HS-27A (cell line): ENCODE measurements around the gene PPP1R15B.
"Not testable (repeated sequence)": the region's sequence is repeated elsewhere in the genome, so short reads cannot be mapped to it uniquely, and the experiment has no call there.

Experiments used
- DNase-seq: peaks from one replicate; pipeline ENCODE4 v3.0.0-alpha.2; 2012; ENCODE audit warnings: low read depth, missing footprints

The PPP1R15B gene

DNA sequence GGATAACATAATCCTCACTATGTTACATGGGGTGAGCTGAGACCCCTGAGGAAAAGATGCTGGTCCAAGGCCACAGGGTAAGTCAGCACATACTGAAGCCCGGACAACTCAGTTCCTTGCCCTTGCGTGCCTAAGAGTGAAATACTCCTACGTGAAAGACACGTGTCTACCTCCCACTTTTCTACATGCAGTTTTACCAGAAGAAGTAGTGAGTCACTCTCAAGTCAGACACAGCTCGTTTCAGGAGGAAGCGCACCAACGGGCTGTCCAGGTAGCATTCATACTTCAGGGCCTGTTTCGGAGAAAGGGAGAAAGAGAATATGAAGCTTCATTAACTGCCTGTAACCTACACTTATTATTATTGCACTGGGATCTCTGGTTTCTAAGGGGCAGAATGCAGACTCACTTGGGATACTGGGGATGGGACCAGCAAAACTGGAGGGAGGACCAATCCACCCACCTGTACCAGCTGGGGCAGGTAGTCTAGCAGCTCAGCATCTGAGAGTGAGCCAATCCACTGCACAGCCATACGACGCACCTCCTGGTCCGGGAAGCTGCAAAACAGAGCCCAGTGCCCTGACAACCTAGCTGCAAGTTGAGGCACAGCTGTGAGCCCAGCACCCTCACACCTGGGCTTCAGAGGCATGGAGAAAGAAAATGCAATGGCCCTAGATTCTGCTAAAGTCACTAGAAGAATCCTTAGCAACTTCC lies 32.4 kb upstream of the PPP1R15B start:
- DNase-seq, result no peak

DNA sequence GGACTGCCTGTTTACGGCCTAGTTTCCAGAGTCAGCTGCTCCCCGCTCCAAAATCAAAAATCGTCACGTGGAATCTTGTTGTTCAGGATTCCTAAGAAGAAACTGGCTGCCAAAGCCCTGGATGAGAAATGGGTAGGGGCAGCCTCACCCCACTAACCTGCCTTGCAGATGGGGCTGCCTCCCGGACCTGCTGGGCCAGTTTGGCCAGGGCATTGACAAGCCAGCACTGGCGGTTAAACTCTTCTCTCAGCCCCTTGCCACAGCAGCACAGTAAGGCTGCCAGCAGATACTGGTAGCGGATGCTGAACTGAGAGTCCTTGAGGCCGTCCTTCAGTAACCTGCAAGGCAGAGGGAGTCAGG lies 31.6 kb upstream of the PPP1R15B start:
- no peak for DNase-seq

GRCh38 chr1:204442376-204443259 lies 31.0 kb upstream of the PPP1R15B start:
- no peak for DNase-seq

GRCh38 chr1:204441558-204441957 lies 29.9 kb upstream of the PPP1R15B start:
- DNase-seq, result no peak

DNA sequence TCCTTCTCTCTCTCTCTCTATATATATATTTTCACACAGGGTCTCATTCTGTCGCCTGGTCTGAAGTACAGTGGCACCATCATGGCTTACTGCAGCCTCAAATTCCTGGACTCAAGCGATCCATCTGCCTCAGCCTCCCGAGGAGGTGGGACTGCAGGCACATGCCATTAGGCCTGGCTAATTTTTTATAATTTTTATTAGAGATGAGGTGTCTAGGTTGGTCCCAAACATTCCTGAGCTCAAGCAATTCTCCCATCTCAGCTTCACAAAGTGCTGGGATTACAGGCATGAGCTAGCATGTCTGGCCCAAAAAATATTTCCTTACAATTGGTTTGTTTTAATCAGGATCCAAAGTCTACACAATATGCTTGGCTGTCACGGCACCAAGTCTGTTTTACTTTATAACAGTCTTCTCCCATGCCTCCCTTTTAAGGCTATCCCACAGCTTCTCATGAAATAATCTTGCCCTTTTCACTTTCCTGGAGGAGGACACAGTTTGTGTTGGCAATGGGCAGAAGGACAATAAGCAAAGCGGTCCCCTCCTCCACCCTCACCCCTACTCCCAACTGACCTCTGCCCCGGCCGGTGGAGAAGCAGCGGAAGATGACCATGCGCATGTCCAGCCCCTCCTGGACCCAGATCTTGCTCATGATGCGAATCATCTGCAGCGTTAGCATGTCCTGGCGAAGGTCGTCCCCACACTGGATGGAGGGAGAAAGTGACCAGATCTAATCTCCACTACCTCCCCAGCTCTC lies 28.2 kb upstream of the PPP1R15B start:
- no peak for DNase-seq

GRCh38 chr1:204438628-204439027 lies 27.0 kb upstream of the PPP1R15B start:
- DNase-seq, result peak; percentile 89

DNA sequence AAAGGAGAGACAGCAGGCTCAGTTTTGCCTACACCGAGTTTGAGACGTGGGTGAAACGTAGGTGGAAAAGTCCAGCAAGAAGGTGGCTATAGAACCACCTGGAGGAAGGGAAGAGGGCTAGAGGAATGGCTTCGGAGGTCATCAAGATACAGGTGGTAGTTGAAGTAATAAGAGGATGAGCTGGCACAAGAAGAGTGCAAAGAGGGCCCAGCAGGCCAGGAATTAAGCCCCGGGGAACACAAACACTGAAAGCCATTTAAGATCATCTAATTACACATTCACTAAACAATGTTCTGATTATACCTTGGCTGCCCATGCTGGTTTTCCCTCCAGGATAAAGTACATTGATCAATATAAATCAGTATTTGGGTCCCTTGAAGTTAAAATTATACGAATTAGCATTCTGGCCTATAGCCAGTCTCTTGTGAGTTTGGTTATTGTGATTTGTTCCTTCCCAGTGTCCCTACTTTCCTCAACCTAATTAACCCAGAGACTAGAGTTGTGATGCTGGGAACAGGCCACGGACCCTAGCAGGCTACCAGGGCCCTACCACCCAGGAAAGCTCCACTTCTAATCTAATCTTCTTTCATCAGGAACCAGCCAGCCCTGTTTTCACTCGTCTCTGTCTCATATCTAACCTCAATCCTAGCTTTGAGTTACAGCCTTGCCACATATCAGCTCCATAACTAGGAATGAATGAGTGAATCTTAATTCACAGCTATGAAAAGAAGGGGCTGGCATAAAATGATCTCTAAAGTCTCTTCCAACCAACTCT lies 26.4 kb upstream of the PPP1R15B start:
- no peak for DNase-seq

GRCh38 chr1:204435872-204436271 lies 24.3 kb upstream of the PPP1R15B start:
- DNase-seq, result no peak

DNA sequence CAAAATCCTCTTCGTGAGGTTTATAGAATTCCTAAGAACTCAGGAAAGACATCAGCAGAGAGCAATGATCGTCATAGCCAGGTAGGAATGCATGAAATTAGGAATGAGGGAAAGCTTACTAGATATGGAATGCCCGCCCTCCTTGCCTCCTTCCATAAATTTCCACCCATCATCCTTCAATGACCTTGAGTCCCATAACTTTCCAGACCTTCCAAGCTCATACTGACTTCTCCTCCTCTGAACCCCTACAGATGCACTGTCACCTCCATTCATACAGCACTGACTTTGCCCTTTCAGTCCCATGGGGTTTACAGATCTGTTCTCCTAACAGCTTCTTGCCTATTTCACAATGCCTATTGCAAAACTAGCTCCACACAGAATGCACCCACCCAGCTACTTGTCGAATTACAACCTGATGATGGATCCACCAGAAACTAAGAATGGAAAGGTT lies 23.8 kb upstream of the PPP1R15B start:
- no peak for DNase-seq

DNA sequence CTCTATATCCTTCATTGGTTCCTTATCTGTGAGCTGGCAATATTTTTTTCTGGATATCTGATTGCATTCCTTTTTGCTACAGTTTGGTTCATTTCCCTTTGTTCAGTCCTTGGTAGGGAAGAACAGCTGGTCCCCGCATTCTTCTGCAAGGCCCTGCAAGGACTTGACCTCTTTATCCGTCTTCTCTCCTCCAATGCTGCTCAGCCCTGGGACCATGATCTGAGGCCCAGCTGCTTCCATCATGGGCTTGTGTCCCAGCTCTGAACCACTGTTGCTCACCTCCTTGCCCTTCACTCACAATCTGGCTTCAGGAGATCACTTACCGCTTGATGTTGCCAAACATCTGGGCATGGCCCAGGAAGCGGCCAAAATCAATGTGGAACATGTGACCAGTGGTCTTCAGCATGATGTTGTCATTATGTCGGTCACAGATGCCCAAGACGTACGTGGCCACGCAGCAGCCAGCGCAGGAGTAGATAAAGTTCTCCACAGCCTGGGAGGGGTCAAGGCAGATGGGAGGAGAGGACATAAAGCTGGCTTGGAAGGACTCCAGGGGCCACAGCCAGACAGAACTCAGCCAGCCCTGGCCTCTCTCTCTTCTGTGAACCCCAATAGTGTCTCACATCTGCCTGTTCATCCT lies 22.6 kb upstream of the PPP1R15B start:
- no peak for DNase-seq

- DNase-seq, result no peak
These were observed 21.1 kb upstream of the PPP1R15B start for GRCh38 chr1:204432708-204433107.

- no peak for DNase-seq
These were observed 19.9 kb upstream of the PPP1R15B start for GRCh38 chr1:204431310-204432184.

DNA sequence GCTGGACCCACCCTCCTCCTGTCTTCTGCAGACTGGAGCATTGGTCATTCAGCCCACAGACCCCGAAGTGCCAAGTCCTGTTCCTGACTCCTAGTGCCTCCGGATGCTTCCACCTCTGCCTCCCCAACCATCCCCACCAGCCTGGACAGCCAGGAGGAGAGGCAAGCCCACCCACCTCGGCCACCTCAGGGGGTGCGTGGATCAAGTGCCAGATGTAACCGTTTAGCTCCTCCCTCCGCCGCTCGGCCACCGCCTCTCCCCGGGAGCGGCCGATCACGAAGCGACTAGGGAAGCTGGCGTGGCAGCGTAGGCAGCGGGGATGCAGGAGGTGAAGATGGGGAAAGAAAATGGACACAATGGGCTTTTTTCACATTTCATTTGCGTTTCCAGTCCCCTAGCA lies 18.1 kb upstream of the PPP1R15B start:
- no peak for DNase-seq

DNA sequence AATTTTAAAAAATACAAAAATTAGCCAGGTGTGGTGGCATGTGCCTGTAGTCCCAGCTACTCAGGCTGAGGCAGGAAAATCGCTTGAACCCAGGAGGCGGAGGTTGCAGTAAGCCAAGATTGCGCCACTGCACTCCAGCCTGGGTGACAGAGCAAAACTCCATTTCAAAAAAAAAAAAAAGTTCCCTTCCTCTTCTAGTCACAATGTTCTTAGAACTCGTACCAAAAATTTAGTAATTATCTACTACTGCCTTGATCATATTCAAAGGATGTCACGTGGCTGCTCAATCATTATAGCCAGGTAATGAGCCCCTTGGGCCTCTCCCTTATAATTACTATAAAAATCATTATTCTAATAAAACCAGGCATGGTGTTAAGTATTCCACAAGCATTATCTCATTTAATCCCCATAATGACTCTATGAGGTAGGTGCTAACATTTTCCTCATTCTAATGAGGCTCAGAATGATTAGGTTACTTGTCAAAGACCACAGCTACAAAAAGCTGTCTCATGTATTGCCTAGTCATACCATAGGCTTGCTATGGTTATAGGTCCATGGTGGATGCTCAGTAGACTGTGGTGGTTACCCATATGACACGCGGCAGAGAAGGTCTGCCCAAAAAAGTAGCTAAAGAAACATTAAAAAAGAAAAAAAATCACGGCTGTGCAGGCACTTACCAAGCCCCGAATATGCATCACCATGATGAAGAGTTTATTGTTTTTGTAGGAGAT lies 15.5 kb upstream of the PPP1R15B start:
- no peak for DNase-seq

DNA sequence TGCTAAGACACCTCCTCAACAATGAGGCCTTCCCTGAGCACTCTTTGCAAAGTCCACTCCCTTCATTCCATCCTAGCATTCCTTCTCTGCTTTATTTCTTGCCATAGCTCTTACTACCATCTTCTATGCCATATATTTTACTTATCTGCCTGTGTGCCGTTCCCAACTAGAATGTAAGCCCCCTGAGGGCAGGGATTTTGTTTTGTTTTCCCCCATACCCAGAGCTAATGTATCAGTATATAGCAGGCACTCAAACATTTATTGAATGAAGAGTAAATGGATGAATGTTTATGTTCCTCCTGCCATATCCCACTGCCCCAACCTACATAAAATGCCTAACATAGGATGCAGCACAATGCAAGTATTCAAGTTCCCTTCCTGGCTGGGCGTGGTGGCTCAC lies 14.9 kb upstream of the PPP1R15B start:
- no peak for DNase-seq

GRCh38 chr1:204426035-204426436 lies 14.4 kb upstream of the PPP1R15B start:
- DNase-seq, result no peak

DNA sequence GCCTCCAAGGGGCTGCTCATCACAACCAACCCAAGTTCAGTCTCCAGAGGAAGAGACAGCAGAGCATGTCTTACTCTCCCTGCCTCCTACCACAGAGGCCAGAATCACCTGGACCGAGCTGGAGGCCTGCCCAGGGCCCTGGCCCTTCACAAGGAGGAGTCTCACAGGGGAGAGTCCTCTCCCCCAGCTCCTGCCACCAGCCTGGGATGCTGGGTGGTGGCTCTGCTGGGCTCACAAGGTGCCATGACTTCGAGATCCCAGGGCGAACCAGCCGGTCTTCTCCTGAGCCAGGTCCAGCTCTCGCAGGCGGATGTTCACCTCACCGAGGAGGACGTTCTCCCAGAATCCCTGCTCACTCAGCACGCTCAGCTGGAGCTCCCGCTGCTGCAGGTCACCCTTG lies 13.0 kb upstream of the PPP1R15B start:
- DNase-seq, result no peak

GRCh38 chr1:204422061-204422705 lies 10.6 kb upstream of the PPP1R15B start:
- DNase-seq, result not testable (repeated sequence)

DNA sequence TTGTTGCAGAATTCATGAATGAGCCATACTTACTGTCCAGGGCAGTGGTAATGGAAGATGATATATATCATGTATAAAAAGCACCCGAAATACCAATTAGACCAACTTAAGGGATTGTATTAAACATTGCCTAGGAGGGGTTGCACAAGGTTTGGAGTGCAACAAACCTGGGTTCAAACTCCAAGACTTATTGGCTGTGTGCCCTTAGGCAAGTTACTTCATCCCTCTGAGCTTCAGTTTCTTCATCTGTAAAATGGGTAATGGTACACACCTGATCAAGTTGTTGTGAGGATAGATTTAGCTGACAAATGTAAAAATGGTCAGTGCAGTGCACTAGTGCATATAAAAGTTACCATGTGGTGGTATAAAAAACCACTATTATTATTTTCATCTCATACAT lies 9.8 kb upstream of the PPP1R15B start:
- DNase-seq, result no peak
